Activated CD4-positive, alpha-beta memory T cell treated with anti-CD3 and anti-CD28 coated beads for 36 hours (primary cell): Measurements from ENCODE around the gene USP2. TPM values are rescaled to one million over a fixed set of nuclear protein-coding genes. Genes with fewer than 3 reads are reported as not detected.

Source experiments
- CTCF ChIA-PET: fragments of 350-600 bp; sonication (Branson Sonifier 250); formaldehyde crosslinking; loops from one replicate; lab custom pipeline; 2021; ENCODE audit warnings: antibody characterized with exemption, inconsistent platforms; lab: Charles Lee
- POLR2A ChIA-PET: fragments of 350-600 bp; sonication (Branson Sonifier 250); formaldehyde crosslinking; loops from one replicate; lab custom pipeline; 2021; ENCODE audit warnings: antibody characterized with exemption; lab: Charles Lee
- DNase-seq: peaks from one replicate; pipeline ENCODE4 v3.0.0-alpha.2; 2020
- H3K27ac Mint-ChIP-seq: one replicate; pipeline ENCODE4 v1.8.0; 2021; ENCODE audit warnings: mixed read lengths
- H3K27me3 Mint-ChIP-seq: one replicate; pipeline ENCODE4 v1.8.0; 2021; ENCODE audit warnings: mixed read lengths
- H3K36me3 Mint-ChIP-seq: one replicate; pipeline ENCODE4 v1.8.0; 2021; ENCODE audit warnings: mixed read lengths
- H3K4me1 Mint-ChIP-seq: one replicate; pipeline ENCODE4 v1.8.0; 2021; ENCODE audit warnings: low read depth, mixed read lengths
- H3K4me3 Mint-ChIP-seq: one replicate; pipeline ENCODE4 v1.8.0; 2021; ENCODE audit warnings: mild to moderate bottlenecking, mixed read lengths
- H3K9me3 Mint-ChIP-seq: one replicate; pipeline ENCODE4 v1.8.0; 2021; ENCODE audit warnings: mixed read lengths
- intact Hi-C: fragments of 100-400 bp; cut with micrococcal nuclease; formaldehyde crosslinking; loops from one replicate; pipeline ENCODE4 v1.15.1; 2023
- total RNA-seq, 2 experiments: library from RNA; stranded (reverse); gene quantifications; one replicate each; pipeline ENCODE4 v1.2.3, GENCODE V29; 2021

The USP2 gene
- total RNA-seq, 2 experiments from 2014 or later, result 1.4 to 2.2 TPM

DNA sequence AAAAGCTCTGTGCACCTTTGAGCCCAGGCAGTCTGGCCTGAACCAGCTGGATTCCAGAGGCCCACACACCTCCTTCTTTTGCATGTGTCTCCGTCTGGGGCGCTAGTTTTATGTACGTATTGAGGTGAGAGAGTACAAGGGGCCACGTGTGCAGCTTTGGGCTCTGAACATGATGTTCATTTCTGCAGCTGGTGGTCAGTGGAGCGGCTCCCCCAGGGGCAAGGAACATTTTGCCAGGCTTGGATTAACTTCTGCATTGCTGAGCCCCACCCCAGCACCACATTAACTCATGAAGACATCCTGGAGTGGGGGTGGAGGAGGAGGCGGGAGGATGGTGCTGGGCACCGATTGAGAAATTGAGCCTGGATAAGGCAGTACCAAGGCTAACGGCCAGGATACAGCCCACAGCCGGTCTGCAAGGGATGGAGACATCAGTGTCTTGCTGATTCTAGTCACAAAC lies 13.8 kb downstream of the USP2 start:
- Mint-ChIP-seq H3K4me3 (no peak overlapping the region), H3K27ac (no peak overlapping the region), H3K27me3 (peaks cover 41% of the 10 kb centered on the region), H3K4me1 (peaks cover 9% of the 10 kb centered on the region), H3K36me3 (no peaks in the 10 kb centered on the region), H3K9me3 (no peaks in the 10 kb centered on the region)
- DNase-seq, result no peak
- intact Hi-C loops, result no loop called here
- CTCF ChIA-PET, result interaction anchor here (1.0 to 9.3 kb wide), 6 partner anchors 10 to 107 kb away, joined by 3 to 55 read pairs (median 7); partner anchors contain the start of gene USP2
- POLR2A ChIA-PET, result interaction anchor here (0.6 kb wide), 1 partner anchor 12 kb away, joined by 3 read pairs; no protein-coding TSS in a partner anchor

DNA sequence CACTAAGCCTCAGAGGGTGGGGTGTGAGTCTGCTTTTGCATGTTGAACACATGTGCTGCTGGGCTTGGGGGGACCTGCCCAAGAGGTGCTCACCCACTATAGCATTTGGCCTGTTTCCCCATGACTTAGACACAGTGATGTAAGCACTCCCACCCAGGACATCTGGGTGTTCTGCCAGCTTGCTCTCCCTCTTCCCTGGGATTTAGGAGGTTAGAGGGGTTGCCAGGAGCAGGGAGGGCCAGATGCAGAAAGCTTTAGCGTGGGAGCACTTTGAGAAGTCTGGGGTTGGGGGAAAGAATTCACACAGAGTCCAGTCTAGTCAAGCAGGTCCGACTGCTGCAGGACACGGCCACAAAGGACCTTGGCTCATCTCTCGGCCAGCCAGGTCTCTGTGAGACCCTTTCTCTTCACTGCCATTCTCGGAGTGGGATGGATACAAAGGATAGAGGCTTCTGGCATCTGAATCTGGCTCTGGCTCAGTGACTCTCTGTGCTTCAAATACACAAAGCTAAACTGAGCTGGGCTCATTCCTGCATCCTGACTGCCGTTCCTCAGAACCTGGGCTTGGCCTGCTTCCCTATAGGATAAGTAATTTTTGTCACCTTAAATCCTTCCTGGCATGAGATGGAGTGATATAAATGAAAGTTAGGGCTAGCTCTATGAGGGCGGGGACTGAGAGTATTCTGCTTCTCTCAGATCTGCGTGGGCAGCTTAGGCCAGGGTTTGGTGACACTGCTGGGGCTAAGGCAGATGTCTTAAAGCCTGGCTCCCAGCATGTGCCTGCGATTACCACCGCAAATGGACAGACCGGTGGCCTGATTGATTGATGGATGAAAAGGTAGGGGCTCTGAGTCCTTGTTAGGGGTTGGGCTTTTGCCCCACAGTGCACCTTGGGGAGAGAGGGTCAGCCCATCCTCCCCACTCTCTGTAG lies 14.5 kb downstream of the USP2 start:
- no peak for DNase-seq
- Mint-ChIP-seq H3K9me3 (no peaks in the 10 kb centered on the region), H3K27me3 (peaks cover 48% of the 10 kb centered on the region), H3K27ac (no peak overlapping the region), H3K4me3 (no peak overlapping the region), H3K36me3 (no peaks in the 10 kb centered on the region), H3K4me1 (peaks cover 16% of the 10 kb centered on the region)
- CTCF ChIA-PET, result interaction anchor here (1.0 to 9.3 kb wide), 5 partner anchors 11 to 43 kb away, joined by 3 to 55 read pairs (median 6); partner anchors contain the start of gene USP2
- POLR2A ChIA-PET, result no interaction called here
- intact Hi-C loops, result no loop called here

DNA sequence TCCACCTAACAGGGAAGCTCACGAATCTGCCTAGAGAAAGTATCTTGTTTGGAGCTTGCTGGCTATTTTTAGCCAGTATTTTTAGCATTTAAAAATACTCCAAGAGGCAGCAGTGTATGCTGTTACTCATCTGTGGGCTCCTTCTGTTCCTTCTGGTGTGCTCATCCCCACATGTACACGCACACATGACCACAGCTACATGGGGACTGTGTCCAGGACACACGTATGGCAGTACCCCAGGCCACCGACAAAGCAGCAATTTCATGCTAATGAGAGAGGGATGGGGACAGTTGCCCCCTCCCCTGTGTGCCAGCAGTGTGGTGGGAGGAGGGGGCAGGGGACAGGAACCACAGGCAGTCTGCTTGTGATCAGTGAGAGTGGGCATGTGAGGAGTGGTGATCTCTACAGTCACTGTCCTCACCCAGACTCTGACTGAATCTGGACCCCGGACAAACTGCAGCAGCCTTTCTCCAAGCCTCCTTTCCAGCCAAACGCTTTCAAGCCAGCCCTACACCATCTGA lies 16.4 kb downstream of the USP2 start:
- CTCF ChIA-PET, result interaction anchor here (0.8 to 1.7 kb wide), 3 partner anchors 9 to 27 kb away, joined by 3 to 19 read pairs (median 9); partner anchors contain the start of gene USP2
- Mint-ChIP-seq H3K4me1 (peaks cover 29% of the 10 kb centered on the region), H3K27ac (no peak overlapping the region), H3K36me3 (no peaks in the 10 kb centered on the region), H3K9me3 (no peaks in the 10 kb centered on the region), H3K27me3 (peaks cover 48% of the 10 kb centered on the region), H3K4me3 (no peak overlapping the region)
- POLR2A ChIA-PET, result no interaction called here
- DNase-seq, result no peak
- intact Hi-C loops, result no loop called here

- H3K4me3 Mint-ChIP-seq, result no peak overlapping the region
- H3K9me3 Mint-ChIP-seq, result no peaks in the 10 kb centered on the region
- peak; percentile 64 for DNase-seq
- CTCF ChIA-PET, result interaction anchor here (1.2 to 1.7 kb wide), 3 partner anchors 8 to 17 kb away, joined by 4 to 19 read pairs (median 9); partner anchors contain the start of gene USP2
- peaks cover 34% of the 10 kb centered on the region for H3K4me1 Mint-ChIP-seq
- intact Hi-C loops, result loop anchor here (5.0 kb wide), 1 partner anchor 42 kb away; no protein-coding TSS in a partner anchor
- H3K27ac Mint-ChIP-seq, result no peak overlapping the region
- peaks cover 48% of the 10 kb centered on the region for H3K27me3 Mint-ChIP-seq
- POLR2A ChIA-PET, result interaction anchor here (0.7 kb wide), 1 partner anchor 10 kb away, joined by 3 read pairs; no protein-coding TSS in a partner anchor
- H3K36me3 Mint-ChIP-seq, result no peaks in the 10 kb centered on the region
Measured at GRCh38 chr11:119363851-119364590, 17.5 kb downstream of the USP2 start.

DNA sequence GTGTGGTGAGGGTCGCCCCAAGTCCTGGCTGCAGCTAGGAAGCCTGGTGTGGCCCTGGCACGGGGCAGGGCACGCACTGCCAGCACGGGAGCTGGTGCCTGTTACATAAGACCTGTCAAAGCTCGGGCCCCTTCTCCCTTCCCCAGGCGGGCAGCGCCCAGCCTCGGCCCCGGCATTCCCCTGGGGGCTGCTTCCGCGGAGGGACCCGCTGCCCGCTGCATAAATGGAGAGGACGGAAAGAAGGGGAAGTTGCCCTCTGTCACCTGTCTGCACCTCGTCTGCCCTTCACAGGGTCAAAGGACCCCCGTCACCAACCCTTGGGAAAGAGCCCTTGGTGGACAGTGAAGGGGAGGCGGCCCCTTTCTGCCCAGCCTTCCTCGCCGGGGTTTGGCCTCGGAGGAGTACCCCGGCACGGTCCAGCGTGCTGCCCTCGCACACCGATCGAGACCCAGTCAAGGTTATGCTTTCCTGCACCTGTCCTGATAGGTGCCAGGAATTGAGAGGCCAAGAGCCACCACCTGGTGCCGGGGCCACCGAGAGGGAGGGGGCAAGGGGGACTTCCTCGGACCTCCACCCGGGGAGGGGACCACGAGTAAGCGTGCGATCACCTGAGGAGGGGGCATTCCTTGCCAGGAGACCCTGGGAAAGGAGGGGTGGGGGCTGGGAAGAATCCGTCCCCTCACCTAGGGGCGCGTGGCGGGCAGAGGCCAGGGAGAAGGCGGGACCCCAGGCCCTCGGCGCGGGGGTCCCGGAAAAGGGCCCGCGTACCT lies 18.2 kb downstream of the USP2 start:
- POLR2A ChIA-PET, result no interaction called here
- Mint-ChIP-seq H3K27me3 (peaks cover 50% of the 10 kb centered on the region), H3K36me3 (no peaks in the 10 kb centered on the region), H3K27ac (no peak overlapping the region), H3K9me3 (no peaks in the 10 kb centered on the region), H3K4me1 (peaks cover 34% of the 10 kb centered on the region), H3K4me3 (no peak overlapping the region)
- no peak for DNase-seq
- CTCF ChIA-PET, result interaction anchor here (0.8 to 3.4 kb wide), 7 partner anchors 11 to 117 kb away, joined by 3 to 34 read pairs (median 9); partner anchors contain the start of gene USP2
- intact Hi-C loops, result loop anchor here (5.0 kb wide), 1 partner anchor 41 kb away; no protein-coding TSS in a partner anchor

DNA sequence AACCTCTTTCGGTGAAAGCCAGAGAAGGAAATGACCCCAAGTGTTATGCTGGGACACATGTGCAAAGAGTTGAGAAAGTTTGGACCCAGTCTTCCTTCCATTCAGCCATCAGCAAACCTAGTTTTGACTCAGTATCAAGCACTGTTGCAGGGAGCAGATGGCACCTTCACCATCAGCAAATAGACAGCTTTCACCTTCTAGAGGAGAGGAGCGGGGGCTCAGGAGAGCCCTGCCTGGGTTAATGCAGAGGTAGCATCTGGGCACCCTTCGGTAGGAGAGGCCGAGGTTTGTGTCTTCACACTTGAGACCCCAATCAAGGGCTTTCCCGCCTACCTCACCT lies 18.8 kb downstream of the USP2 start:
- intact Hi-C loops, result loop anchor here (5.0 kb wide), 1 partner anchor 40 kb away; no protein-coding TSS in a partner anchor
- no peak for DNase-seq
- no peaks in the 10 kb centered on the region for H3K36me3 Mint-ChIP-seq
- CTCF ChIA-PET, result interaction anchor here (0.8 to 3.4 kb wide), 6 partner anchors 11 to 118 kb away, joined by 3 to 34 read pairs (median 10); partner anchors contain the start of gene USP2
- peaks cover 34% of the 10 kb centered on the region for H3K4me1 Mint-ChIP-seq
- no peak overlapping the region for H3K27ac Mint-ChIP-seq
- no peaks in the 10 kb centered on the region for H3K9me3 Mint-ChIP-seq
- POLR2A ChIA-PET, result no interaction called here
- peaks cover 49% of the 10 kb centered on the region for H3K27me3 Mint-ChIP-seq
- no peak overlapping the region for H3K4me3 Mint-ChIP-seq

DNA sequence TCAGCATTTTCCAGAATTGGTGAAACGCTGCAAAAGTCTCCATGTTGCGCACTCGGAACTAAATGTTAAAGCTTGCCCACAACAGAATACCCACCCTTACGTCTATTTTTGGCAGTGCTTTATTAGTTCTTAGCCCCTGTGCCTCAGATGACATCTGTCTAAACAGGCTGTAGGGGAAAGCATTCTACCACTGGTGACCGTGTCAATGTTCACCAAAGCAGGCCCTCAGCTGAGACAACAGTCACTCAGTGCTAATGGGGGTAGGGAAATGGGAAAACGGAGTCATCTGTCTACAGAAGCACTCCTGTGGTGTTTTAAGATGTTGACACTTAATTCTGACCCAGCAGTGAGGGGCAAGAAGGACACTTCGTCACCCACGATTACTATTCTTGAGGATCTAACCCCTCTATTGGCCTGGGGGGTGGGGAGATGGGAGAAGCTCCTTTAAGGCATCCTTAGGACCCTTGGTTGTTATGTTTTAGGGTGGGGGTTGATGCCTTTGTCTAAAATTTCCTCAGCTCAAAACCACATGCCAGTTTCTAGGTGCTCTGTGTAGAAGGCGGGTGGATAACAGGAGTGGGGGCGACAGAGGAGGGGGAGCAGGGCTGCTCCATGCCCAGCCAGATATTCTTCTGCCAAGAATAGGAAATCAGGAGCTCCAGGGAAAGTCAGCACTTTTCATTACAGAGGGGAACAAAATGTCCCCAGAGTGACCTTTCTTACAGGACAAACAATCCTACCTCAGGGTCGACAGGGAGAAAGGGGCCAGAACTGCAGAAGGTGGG lies 19.4 kb downstream of the USP2 start:
- intact Hi-C loops, result loop anchor here (1.0 to 5.0 kb wide), 3 partner anchors 27 to 64 kb away; partner anchors contain the start of gene RNF26
- ChIA-PET CTCF (interaction anchor here (0.8 to 3.4 kb wide), 9 partner anchors 9 to 119 kb away, joined by 3 to 34 read pairs (median 6); partner anchors contain the start of gene USP2), POLR2A (interaction anchor here (0.7 kb wide), 1 partner anchor 19 kb away, joined by 3 read pairs; the partner anchor contains the start of gene USP2)
- Mint-ChIP-seq H3K9me3 (no peaks in the 10 kb centered on the region), H3K27me3 (peaks cover 47% of the 10 kb centered on the region), H3K4me3 (peak overlapping the region; percentile 7), H3K4me1 (peaks cover 34% of the 10 kb centered on the region), H3K27ac (no peak overlapping the region), H3K36me3 (no peaks in the 10 kb centered on the region)
- DNase-seq, result peak; percentile 32

- ChIA-PET POLR2A (interaction anchor here (0.7 kb wide), 1 partner anchor 20 kb away, joined by 3 read pairs; the partner anchor contains the start of gene USP2), CTCF (interaction anchor here (0.8 to 3.4 kb wide), 8 partner anchors 10 to 114 kb away, joined by 3 to 34 read pairs (median 8); partner anchors contain the start of gene USP2)
- H3K9me3 Mint-ChIP-seq, result no peaks in the 10 kb centered on the region
- H3K27ac Mint-ChIP-seq, result no peak overlapping the region
- peaks cover 35% of the 10 kb centered on the region for H3K4me1 Mint-ChIP-seq
- H3K4me3 Mint-ChIP-seq, result no peak overlapping the region
- intact Hi-C loops, result loop anchor here (1.0 to 5.0 kb wide), 3 partner anchors 26 to 65 kb away; partner anchors contain the start of gene RNF26
- no peaks in the 10 kb centered on the region for H3K36me3 Mint-ChIP-seq
- H3K27me3 Mint-ChIP-seq, result peaks cover 38% of the 10 kb centered on the region
- DNase-seq, result peak; percentile 89
Measured at GRCh38 chr11:119361056-119361787, 20.3 kb downstream of the USP2 start.

- H3K4me3 Mint-ChIP-seq, result no peak overlapping the region
- ChIA-PET POLR2A (no interaction called here), CTCF (interaction anchor here (1.0 to 5.0 kb wide), 4 partner anchors 19 to 116 kb away, joined by 4 to 237 read pairs (median 76); partner anchors contain the start of gene USP2)
- H3K4me1 Mint-ChIP-seq, result peaks cover 33% of the 10 kb centered on the region
- H3K27me3 Mint-ChIP-seq, result peaks cover 29% of the 10 kb centered on the region
- H3K9me3 Mint-ChIP-seq, result no peaks in the 10 kb centered on the region
- no peak for DNase-seq
- no peak overlapping the region for H3K27ac Mint-ChIP-seq
- H3K36me3 Mint-ChIP-seq, result no peaks in the 10 kb centered on the region
- intact Hi-C loops, result loop anchor here (2.0 to 5.0 kb wide), 2 partner anchors 25 to 37 kb away; partner anchors contain the start of gene RNF26
Measured at GRCh38 chr11:119359365-119360214, 21.9 kb downstream of the USP2 start.
